Glutamatergic neuron (in vitro differentiated cells): ENCODE results near the gene SPRR1B. TPM values are rescaled to one million over a fixed set of nuclear protein-coding genes. Genes with fewer than 3 reads are reported as not detected.

Experiments
- DNase-seq: peaks from one replicate; pipeline ENCODE4 v3.0.0; 2022
- H3K27ac Mint-ChIP-seq: one replicate; pipeline ENCODE4 v1.8.0; 2020; ENCODE audit warnings: mild to moderate bottlenecking, mixed read lengths, inconsistent platforms; ENCODE audit not compliant: unreplicated experiment
- H3K27me3 Mint-ChIP-seq: one replicate; pipeline ENCODE4 v1.8.0; 2020; ENCODE audit warnings: mild to moderate bottlenecking, moderate library complexity, mixed read lengths, inconsistent platforms; ENCODE audit not compliant: unreplicated experiment
- H3K36me3 Mint-ChIP-seq: one replicate; pipeline ENCODE4 v1.8.0; 2020; ENCODE audit warnings: mild to moderate bottlenecking, mixed read lengths, inconsistent platforms; ENCODE audit not compliant: unreplicated experiment
- H3K4me1 Mint-ChIP-seq: one replicate; pipeline ENCODE4 v1.8.0; 2020; ENCODE audit warnings: mild to moderate bottlenecking, low read depth, mixed read lengths, inconsistent platforms; ENCODE audit not compliant: unreplicated experiment
- H3K4me3 Mint-ChIP-seq: one replicate; pipeline ENCODE4 v1.8.0; 2020; ENCODE audit warnings: mild to moderate bottlenecking, mixed read lengths, inconsistent platforms; ENCODE audit not compliant: unreplicated experiment
- H3K9me3 Mint-ChIP-seq: one replicate; pipeline ENCODE4 v1.8.0; 2020; ENCODE audit warnings: mild to moderate bottlenecking, moderate library complexity, mixed read lengths, inconsistent platforms; ENCODE audit not compliant: unreplicated experiment
- CTCF ChIP-seq: fragments of 200-600 bp; sonication (generic); IDR thresholded peaks from one replicate; pipeline ENCODE4 v1.5.0; 2021; ENCODE audit not compliant: partially characterized antibody, unreplicated experiment
- total RNA-seq: library from RNA; stranded (reverse); fragmentation: NEBNext Ultra II Directional; extraction: Animal tissue kit (Norgen Biotek cat#: 25700); gene quantifications from one replicate; pipeline ENCODE4 v1.2.1, GENCODE V29; 2021; ENCODE audit not compliant: unreplicated experiment

SPRR1B gene
- total RNA-seq, 1 donor from 2014 or later = not detected

- DNase-seq = no peak
- Mint-ChIP-seq H3K4me3 (no peak overlapping the region), H3K27me3 (no peaks in the 10 kb centered on the region), H3K27ac (no peak overlapping the region), H3K4me1 (no peaks in the 10 kb centered on the region), H3K9me3 (peaks cover 3% of the 10 kb centered on the region), H3K36me3 (no peaks in the 10 kb centered on the region)
- TF ChIP-seq CTCF = no peak
These were observed 6.6 kb upstream of the SPRR1B start for GRCh38 chr1:153024413-153024812.

GRCh38 chr1:153025797-153026196, 5.2 kb upstream of the SPRR1B start:
- no peak for DNase-seq
- H3K4me3 Mint-ChIP-seq = no peak overlapping the region
- no peak for TF ChIP-seq CTCF
- no peak overlapping the region for H3K27ac Mint-ChIP-seq
- peaks cover 2% of the 10 kb centered on the region for H3K27me3 Mint-ChIP-seq
- H3K9me3 Mint-ChIP-seq = peaks cover 3% of the 10 kb centered on the region
- H3K36me3 Mint-ChIP-seq = no peaks in the 10 kb centered on the region
- H3K4me1 Mint-ChIP-seq = no peaks in the 10 kb centered on the region

GRCh38 chr1:153028766-153029165, 2.2 kb upstream of the SPRR1B start:
- Mint-ChIP-seq H3K27me3 (peaks cover 3% of the 10 kb centered on the region), H3K4me3 (no peak overlapping the region), H3K27ac (no peak overlapping the region), H3K4me1 (no peaks in the 10 kb centered on the region), H3K36me3 (no peaks in the 10 kb centered on the region), H3K9me3 (peaks cover 3% of the 10 kb centered on the region)
- DNase-seq = no peak
- no peak for TF ChIP-seq CTCF

GRCh38 chr1:153032073-153032472, 1.1 kb downstream of the SPRR1B start:
- H3K4me3 Mint-ChIP-seq = no peak overlapping the region
- no peaks in the 10 kb centered on the region for H3K36me3 Mint-ChIP-seq
- no peak overlapping the region for H3K27ac Mint-ChIP-seq
- no peak for DNase-seq
- no peaks in the 10 kb centered on the region for H3K4me1 Mint-ChIP-seq
- TF ChIP-seq CTCF = no peak
- no peaks in the 10 kb centered on the region for H3K9me3 Mint-ChIP-seq
- peaks cover 4% of the 10 kb centered on the region for H3K27me3 Mint-ChIP-seq

- no peak for DNase-seq
- no peak overlapping the region for H3K27ac Mint-ChIP-seq
- H3K36me3 Mint-ChIP-seq = no peaks in the 10 kb centered on the region
- no peak for TF ChIP-seq CTCF
- H3K9me3 Mint-ChIP-seq = no peaks in the 10 kb centered on the region
- H3K27me3 Mint-ChIP-seq = peaks cover 4% of the 10 kb centered on the region
- no peaks in the 10 kb centered on the region for H3K4me1 Mint-ChIP-seq
- no peak overlapping the region for H3K4me3 Mint-ChIP-seq
These were observed 1.8 kb downstream of the SPRR1B start for GRCh38 chr1:153032677-153033308.
